Astrocyte (in vitro differentiated cells and primary cell): ENCODE data around the gene ATP9A. TPM values are rescaled to one million over a fixed set of nuclear protein-coding genes. Genes with fewer than 3 reads are reported as not detected.

Experiments used
- DNase-seq: peaks from one replicate; pipeline ENCODE4 v3.0.0-alpha.2; 2010; ENCODE audit warnings: low read depth
- FAIRE-seq: peaks from 2 replicates; lab custom pipeline; 2011; peaks lifted over from hg19 to GRCh38; lab: Jason Lieb, UNC
- H2AFZ ChIP-seq: 2 replicates; pipeline ENCODE4 v1.6.0; 2012; ENCODE audit warnings: low read depth, low read length, inconsistent platforms
- H3K27ac ChIP-seq: 2 replicates; pipeline ENCODE4 v1.5.1; 2011; ENCODE audit warnings: low read depth, low read length, inconsistent platforms
- H3K27me3 ChIP-seq: 2 replicates; pipeline ENCODE4 v1.6.0; 2011; ENCODE audit warnings: low read length, inconsistent platforms; ENCODE audit not compliant: insufficient read depth
- H3K36me3 ChIP-seq: 2 replicates; pipeline ENCODE4 v1.5.1; 2011; ENCODE audit warnings: low read length, inconsistent platforms; ENCODE audit not compliant: insufficient read depth
- H3K4me1 ChIP-seq: 2 replicates; pipeline ENCODE4 v1.5.1; 2011; ENCODE audit warnings: low read length, inconsistent platforms; ENCODE audit not compliant: insufficient read depth
- H3K4me2 ChIP-seq: 2 replicates; pipeline ENCODE4 v1.6.0; 2012; ENCODE audit warnings: low read length, inconsistent platforms
- H3K4me3 ChIP-seq: 2 replicates; pipeline ENCODE4 v1.5.1; 2011; ENCODE audit warnings: low read depth, mild to moderate bottlenecking, low read length, inconsistent platforms; ENCODE audit not compliant: insufficient read depth
- H3K79me2 ChIP-seq: 2 replicates; pipeline ENCODE4 v1.6.0; 2012; ENCODE audit warnings: mild to moderate bottlenecking, low read length, inconsistent platforms; ENCODE audit not compliant: insufficient read depth
- H3K9ac ChIP-seq: 2 replicates; pipeline ENCODE4 v1.6.0; 2012; ENCODE audit warnings: mild to moderate bottlenecking, low read length, inconsistent platforms
- H3K9me3 ChIP-seq: 2 replicates; pipeline ENCODE4 v1.5.1; 2012; ENCODE audit warnings: low read depth, mild to moderate bottlenecking, low read length, inconsistent platforms; ENCODE audit not compliant: insufficient read depth
- H4K20me1 ChIP-seq: 2 replicates; pipeline ENCODE4 v1.6.0; 2012; ENCODE audit warnings: low read length, inconsistent platforms; ENCODE audit not compliant: insufficient read depth
- H3K27ac Mint-ChIP-seq: one replicate; pipeline ENCODE4 v1.8.0; 2021; ENCODE audit warnings: mild to moderate bottlenecking, mixed read lengths; ENCODE audit not compliant: unreplicated experiment
- H3K27me3 Mint-ChIP-seq: one replicate; pipeline ENCODE4 v1.8.0; 2021; ENCODE audit warnings: low read depth, mixed read lengths; ENCODE audit not compliant: unreplicated experiment
- H3K36me3 Mint-ChIP-seq: one replicate; pipeline ENCODE4 v1.8.0; 2021; ENCODE audit warnings: low read depth, mixed read lengths; ENCODE audit not compliant: unreplicated experiment
- H3K4me1 Mint-ChIP-seq: one replicate; pipeline ENCODE4 v1.8.0; 2021; ENCODE audit warnings: low read depth, mixed read lengths; ENCODE audit not compliant: unreplicated experiment
- H3K4me3 Mint-ChIP-seq: one replicate; pipeline ENCODE4 v1.8.0; 2021; ENCODE audit warnings: mild to moderate bottlenecking, moderate library complexity, mixed read lengths; ENCODE audit not compliant: unreplicated experiment
- H3K9me3 Mint-ChIP-seq: one replicate; pipeline ENCODE4 v1.8.0; 2021; ENCODE audit warnings: mild to moderate bottlenecking, mixed read lengths; ENCODE audit not compliant: unreplicated experiment
- CTCF ChIP-seq: IDR thresholded peaks from 2 replicates; pipeline ENCODE4 v1.5.1; 2011; ENCODE audit warnings: low read depth, mild to moderate bottlenecking, inconsistent platforms, low read length, moderate library complexity; ENCODE audit not compliant: insufficient read depth
- EZH2 ChIP-seq: IDR thresholded peaks from 2 replicates; pipeline ENCODE4 v1.6.1; 2012; ENCODE audit warnings: mild to moderate bottlenecking, low read length, inconsistent platforms; ENCODE audit not compliant: insufficient read depth
- total RNA-seq: library from RNA; stranded (reverse); gene quantifications from 2 replicates; pipeline ENCODE4 v1.2.1, GENCODE V29; 2021

ATP9A gene
- total RNA-seq, 1 donor from 2014 or later, result 12.9 TPM

DNA sequence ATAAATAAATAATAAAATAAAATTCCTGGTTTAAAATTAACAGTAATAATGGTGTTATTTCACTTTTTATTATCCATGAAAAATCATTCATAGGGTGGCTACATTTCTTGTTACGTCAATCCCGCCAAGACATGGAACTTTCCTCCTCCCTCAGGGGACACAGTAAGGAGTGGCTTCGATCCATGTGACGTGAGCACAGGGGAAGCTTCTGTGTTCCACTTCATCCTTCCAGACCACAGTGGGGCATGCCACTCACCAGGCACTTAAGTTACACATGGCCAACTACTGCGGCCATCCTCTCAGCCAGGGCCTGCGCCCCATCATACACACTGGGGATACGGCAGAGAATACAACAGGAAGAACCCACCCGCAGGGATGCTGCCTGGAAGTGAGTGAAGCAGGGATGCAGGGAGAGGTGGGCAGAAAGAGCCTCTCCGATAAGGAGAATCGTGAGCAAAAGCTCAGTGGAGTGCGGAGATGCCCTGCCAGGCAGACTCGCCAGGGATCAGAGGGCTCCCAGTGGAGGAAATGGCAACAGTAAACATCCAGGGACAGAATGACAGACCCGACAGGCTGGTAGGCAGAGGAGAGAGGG, 75.3 kb downstream of the ATP9A start:
- H3K9ac ChIP-seq, result no peak overlapping the region
- no peak for TF ChIP-seq EZH2
- no peaks in the 10 kb centered on the region for H3K27me3 ChIP-seq
- Mint-ChIP-seq H3K27ac (no peak overlapping the region), H3K4me1 (peaks cover 22% of the 10 kb centered on the region), H3K9me3 (no peaks in the 10 kb centered on the region), H3K36me3 (peaks cover 4% of the 10 kb centered on the region), H3K4me3 (no peak overlapping the region), H3K27me3 (peaks cover 2% of the 10 kb centered on the region)
- H3K4me2 ChIP-seq, result no peak overlapping the region
- H3K79me2 ChIP-seq, result no peaks in the 10 kb centered on the region
- no peaks in the 10 kb centered on the region for H4K20me1 ChIP-seq
- H3K4me3 ChIP-seq, result no peak overlapping the region
- no peak overlapping the region for H3K27ac ChIP-seq
- DNase-seq (no peak), FAIRE-seq (no peak)
- H2AFZ ChIP-seq, result no peak overlapping the region
- H3K9me3 ChIP-seq, result no peaks in the 10 kb centered on the region
- H3K4me1 ChIP-seq, result peaks cover 26% of the 10 kb centered on the region
- no peaks in the 10 kb centered on the region for H3K36me3 ChIP-seq

- no peaks in the 10 kb centered on the region for H3K9me3 ChIP-seq
- Mint-ChIP-seq H3K36me3 (peaks cover 6% of the 10 kb centered on the region), H3K9me3 (no peaks in the 10 kb centered on the region), H3K4me1 (peaks cover 20% of the 10 kb centered on the region), H3K4me3 (no peak overlapping the region), H3K27me3 (peaks cover 2% of the 10 kb centered on the region), H3K27ac (no peak overlapping the region)
- TF ChIP-seq EZH2, result no peak
- TF ChIP-seq CTCF, result no peak
- H3K27me3 ChIP-seq, result no peaks in the 10 kb centered on the region
- no peak overlapping the region for H3K27ac ChIP-seq
- peaks cover 22% of the 10 kb centered on the region for H3K4me1 ChIP-seq
- no peaks in the 10 kb centered on the region for H3K79me2 ChIP-seq
- no peak overlapping the region for H3K4me2 ChIP-seq
- H3K36me3 ChIP-seq, result no peaks in the 10 kb centered on the region
- no peak overlapping the region for H3K4me3 ChIP-seq
- no peak overlapping the region for H2AFZ ChIP-seq
- no peaks in the 10 kb centered on the region for H4K20me1 ChIP-seq
- H3K9ac ChIP-seq, result no peak overlapping the region
- FAIRE-seq (no peak), DNase-seq (no peak)
Observed at GRCh38 chr20:51691703-51692102, 76.5 kb downstream of the ATP9A start.

DNA sequence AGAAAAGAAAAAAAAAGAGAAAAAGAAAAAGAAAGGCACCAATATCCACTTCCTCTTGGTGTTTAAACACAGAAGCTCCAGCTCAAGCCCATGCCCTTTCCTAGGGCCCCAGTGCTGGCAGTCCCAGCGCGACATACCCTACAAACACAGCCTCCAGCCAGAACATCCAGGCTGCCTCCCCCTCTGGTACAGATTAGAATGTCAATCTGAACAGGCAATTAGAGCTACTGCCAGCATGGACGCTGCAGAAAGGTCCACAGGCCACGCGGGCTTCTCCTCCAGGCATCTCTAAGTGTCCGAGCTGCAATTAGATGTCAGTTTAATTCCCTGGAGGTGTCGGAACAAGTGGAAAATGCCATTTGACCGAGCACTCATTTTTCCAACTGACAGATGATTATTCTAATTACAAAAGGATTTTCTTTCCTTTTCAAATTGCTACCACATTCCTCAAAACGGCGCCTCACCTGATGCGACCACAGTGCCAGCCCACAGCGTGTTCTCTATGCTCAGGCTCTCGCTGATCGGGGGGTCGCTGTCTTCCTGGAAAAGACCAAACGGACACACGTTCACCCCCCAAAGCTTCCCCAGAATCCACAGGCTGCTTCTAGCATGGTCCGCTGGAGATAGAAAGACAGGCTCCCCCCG, 79.5 kb downstream of the ATP9A start:
- Mint-ChIP-seq H3K9me3 (no peaks in the 10 kb centered on the region), H3K4me1 (peaks cover 6% of the 10 kb centered on the region), H3K27ac (peak overlapping the region; percentile 0), H3K36me3 (peaks cover 6% of the 10 kb centered on the region), H3K4me3 (no peak overlapping the region), H3K27me3 (peaks cover 2% of the 10 kb centered on the region)
- FAIRE-seq (no peak), DNase-seq (no peak)
- H3K4me1 ChIP-seq, result peaks cover 5% of the 10 kb centered on the region
- H3K4me3 ChIP-seq, result no peak overlapping the region
- no peak overlapping the region for H3K9ac ChIP-seq
- H3K27ac ChIP-seq, result no peak overlapping the region
- H3K79me2 ChIP-seq, result no peaks in the 10 kb centered on the region
- TF ChIP-seq EZH2 (no peak), CTCF (no peak)
- no peaks in the 10 kb centered on the region for H3K9me3 ChIP-seq
- no peaks in the 10 kb centered on the region for H3K36me3 ChIP-seq
- no peaks in the 10 kb centered on the region for H4K20me1 ChIP-seq
- H2AFZ ChIP-seq, result no peak overlapping the region
- no peak overlapping the region for H3K4me2 ChIP-seq
- H3K27me3 ChIP-seq, result no peaks in the 10 kb centered on the region
